Activated naive CD8-positive, alpha-beta T cell (primary cell): ENCODE measurements around the gene MBP.

Source experiments
- H3K27ac Mint-ChIP-seq: one replicate; pipeline ENCODE4 v1.8.0; 2021; ENCODE audit warnings: mixed read lengths
- H3K27me3 Mint-ChIP-seq: one replicate; pipeline ENCODE4 v1.8.0; 2021; ENCODE audit warnings: mixed read lengths
- H3K36me3 Mint-ChIP-seq: one replicate; pipeline ENCODE4 v1.8.0; 2021; ENCODE audit warnings: mixed read lengths
- H3K4me1 Mint-ChIP-seq: one replicate; pipeline ENCODE4 v1.8.0; 2021; ENCODE audit warnings: low read depth, mixed read lengths
- H3K4me3 Mint-ChIP-seq: one replicate; pipeline ENCODE4 v1.8.0; 2021; ENCODE audit warnings: mild to moderate bottlenecking, mixed read lengths
- H3K9me3 Mint-ChIP-seq: one replicate; pipeline ENCODE4 v1.8.0; 2021; ENCODE audit warnings: low read depth, mixed read lengths

The MBP gene

GRCh38 chr18:77116201-77117080, 16.1 kb downstream of the MBP start:
- H3K36me3 Mint-ChIP-seq = peaks cover 12% of the 10 kb centered on the region
- no peaks in the 10 kb centered on the region for H3K9me3 Mint-ChIP-seq
- no peak overlapping the region for H3K4me3 Mint-ChIP-seq
- H3K4me1 Mint-ChIP-seq = peaks cover 77% of the 10 kb centered on the region
- peak overlapping the region; percentile 89 for H3K27ac Mint-ChIP-seq
- no peaks in the 10 kb centered on the region for H3K27me3 Mint-ChIP-seq

DNA sequence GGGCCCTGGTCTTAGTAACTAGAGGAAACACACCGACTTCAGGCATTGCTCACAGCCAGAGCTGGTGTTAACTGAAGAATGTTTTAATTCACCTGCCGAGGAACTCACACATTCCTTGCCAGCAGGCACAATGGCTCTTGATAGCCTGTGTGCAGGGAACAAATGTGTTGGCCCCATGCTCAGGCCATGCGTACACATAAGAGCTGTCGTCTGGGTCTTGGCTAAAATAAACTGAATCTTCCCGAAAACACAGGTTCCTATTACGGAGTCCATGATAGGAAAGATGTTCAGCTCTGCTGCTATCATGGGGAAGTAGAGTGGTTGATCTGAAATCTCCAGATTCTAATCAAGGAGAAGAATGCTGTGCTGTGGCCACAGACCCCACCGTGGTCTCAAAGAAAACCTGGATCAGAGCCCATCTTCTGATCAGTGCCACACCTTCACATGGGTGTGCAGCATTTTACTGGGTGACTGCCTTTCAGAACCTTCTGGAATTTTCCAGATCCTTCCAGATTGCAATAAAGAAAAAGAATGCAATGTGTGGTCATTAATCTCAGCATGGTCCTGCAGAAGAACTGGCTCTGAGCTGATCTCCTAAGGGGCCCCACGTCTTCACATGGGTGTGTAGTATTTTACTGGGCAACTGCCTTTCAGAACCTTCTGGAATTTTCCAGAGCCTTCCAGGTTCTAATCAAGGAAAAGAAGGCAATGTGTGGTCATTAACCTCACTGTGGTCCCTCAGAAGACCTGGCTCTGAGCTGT, 17.2 kb downstream of the MBP start:
- peaks cover 13% of the 10 kb centered on the region for H3K36me3 Mint-ChIP-seq
- peaks cover 75% of the 10 kb centered on the region for H3K4me1 Mint-ChIP-seq
- H3K27ac Mint-ChIP-seq = peak overlapping the region; percentile 81
- no peaks in the 10 kb centered on the region for H3K27me3 Mint-ChIP-seq
- no peaks in the 10 kb centered on the region for H3K9me3 Mint-ChIP-seq
- peak overlapping the region; percentile 12 for H3K4me3 Mint-ChIP-seq

GRCh38 chr18:77114415-77115191, 18.0 kb downstream of the MBP start:
- Mint-ChIP-seq H3K9me3 (no peaks in the 10 kb centered on the region), H3K27me3 (no peaks in the 10 kb centered on the region), H3K36me3 (peaks cover 13% of the 10 kb centered on the region), H3K27ac (peak overlapping the region; percentile 81), H3K4me3 (peak overlapping the region; percentile 23), H3K4me1 (peaks cover 78% of the 10 kb centered on the region)

DNA sequence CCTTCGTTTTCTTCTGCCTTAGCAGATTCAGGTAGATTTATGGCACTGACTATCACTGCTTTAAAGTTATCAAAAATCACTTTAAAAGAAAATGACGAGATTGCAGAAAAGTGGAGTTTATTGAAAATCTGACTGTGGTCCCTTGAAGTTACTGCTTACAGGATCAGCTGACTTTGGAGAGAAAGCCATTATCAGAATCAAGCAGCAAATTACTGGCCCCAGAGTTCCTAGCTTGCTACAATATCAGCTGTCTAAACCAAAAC, 18.5 kb downstream of the MBP start:
- H3K27me3 Mint-ChIP-seq = no peaks in the 10 kb centered on the region
- no peaks in the 10 kb centered on the region for H3K9me3 Mint-ChIP-seq
- peak overlapping the region; percentile 77 for H3K27ac Mint-ChIP-seq
- H3K4me3 Mint-ChIP-seq = peak overlapping the region; percentile 23
- peaks cover 78% of the 10 kb centered on the region for H3K4me1 Mint-ChIP-seq
- peaks cover 14% of the 10 kb centered on the region for H3K36me3 Mint-ChIP-seq

DNA sequence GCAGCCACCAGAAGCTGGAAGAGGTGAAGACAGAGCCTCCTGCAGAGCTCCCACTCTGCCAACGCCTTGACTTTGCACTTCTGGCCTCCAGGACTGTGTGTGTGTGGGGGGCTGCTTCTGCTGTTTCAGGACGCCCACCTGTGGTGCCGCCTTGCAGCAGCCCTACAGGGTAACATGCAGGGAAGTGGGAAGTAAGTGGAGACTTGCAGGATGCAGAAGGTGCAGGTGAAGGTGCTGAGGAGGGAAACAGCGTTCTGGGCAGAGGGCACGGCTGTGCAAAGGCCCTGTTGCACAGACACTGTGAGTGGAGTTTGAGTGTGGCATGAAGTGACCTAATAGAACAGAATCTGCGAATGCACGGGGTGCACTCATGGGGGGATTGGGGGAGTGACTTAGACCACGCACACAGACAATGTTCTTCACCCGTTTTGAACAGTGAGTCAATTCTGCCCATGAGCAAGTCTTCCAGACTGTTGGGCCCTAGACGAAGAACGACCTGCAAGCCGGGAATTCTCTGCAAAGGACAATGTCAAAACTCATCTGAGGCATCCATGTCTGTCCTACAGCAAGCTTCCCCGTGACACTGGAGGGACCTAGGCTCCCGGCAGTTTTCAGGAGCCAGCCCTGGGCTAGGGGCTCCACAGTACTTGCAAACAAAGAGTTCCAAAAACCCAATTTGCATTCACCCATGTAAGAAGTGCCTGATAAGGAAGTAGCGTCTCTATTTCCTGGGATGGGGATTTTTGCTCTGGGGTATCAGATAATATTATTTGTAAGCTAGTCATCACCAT, 19.0 kb downstream of the MBP start:
- Mint-ChIP-seq H3K36me3 (peaks cover 15% of the 10 kb centered on the region), H3K27me3 (no peaks in the 10 kb centered on the region), H3K27ac (peak overlapping the region; percentile 77), H3K4me1 (peaks cover 79% of the 10 kb centered on the region), H3K9me3 (no peaks in the 10 kb centered on the region), H3K4me3 (no peak overlapping the region)

- H3K4me1 Mint-ChIP-seq = peaks cover 87% of the 10 kb centered on the region
- H3K9me3 Mint-ChIP-seq = no peaks in the 10 kb centered on the region
- H3K36me3 Mint-ChIP-seq = peaks cover 15% of the 10 kb centered on the region
- H3K4me3 Mint-ChIP-seq = no peak overlapping the region
- H3K27ac Mint-ChIP-seq = peak overlapping the region; percentile 88
- no peaks in the 10 kb centered on the region for H3K27me3 Mint-ChIP-seq
Observed at GRCh38 chr18:77112747-77113092, 19.9 kb downstream of the MBP start.

- Mint-ChIP-seq H3K4me3 (peak overlapping the region; percentile 8), H3K36me3 (peaks cover 15% of the 10 kb centered on the region), H3K27me3 (no peaks in the 10 kb centered on the region), H3K4me1 (peaks cover 89% of the 10 kb centered on the region), H3K27ac (peak overlapping the region; percentile 88), H3K9me3 (no peaks in the 10 kb centered on the region)
Observed at GRCh38 chr18:77111951-77112746, 20.4 kb downstream of the MBP start.

DNA sequence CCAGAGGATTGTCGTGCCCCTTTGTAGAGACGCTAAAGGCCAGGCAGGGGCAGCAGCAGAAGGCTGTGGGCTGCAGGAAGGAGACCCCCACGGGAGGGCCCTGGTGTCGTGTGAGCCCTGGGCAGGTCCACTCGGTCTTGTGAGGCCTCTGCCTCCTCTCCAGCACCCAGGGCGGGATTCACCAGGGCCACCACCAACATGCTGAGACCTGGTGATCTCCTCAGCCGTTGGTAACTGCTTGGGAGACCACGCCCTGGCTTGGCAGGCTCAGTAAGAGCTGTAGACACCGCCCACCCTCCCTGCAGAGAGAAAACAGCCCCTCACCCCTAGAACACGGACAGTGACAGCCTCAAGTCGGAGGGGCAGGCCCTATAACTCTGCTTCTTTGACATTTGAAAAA, 21.1 kb downstream of the MBP start:
- Mint-ChIP-seq H3K4me1 (peaks cover 89% of the 10 kb centered on the region), H3K36me3 (peaks cover 19% of the 10 kb centered on the region), H3K27ac (peak overlapping the region; percentile 84), H3K27me3 (no peaks in the 10 kb centered on the region), H3K4me3 (no peak overlapping the region), H3K9me3 (peaks cover 4% of the 10 kb centered on the region)

- no peak overlapping the region for H3K4me3 Mint-ChIP-seq
- H3K4me1 Mint-ChIP-seq = peaks cover 90% of the 10 kb centered on the region
- no peaks in the 10 kb centered on the region for H3K27me3 Mint-ChIP-seq
- H3K9me3 Mint-ChIP-seq = peaks cover 4% of the 10 kb centered on the region
- peak overlapping the region; percentile 41 for H3K27ac Mint-ChIP-seq
- peaks cover 19% of the 10 kb centered on the region for H3K36me3 Mint-ChIP-seq
Observed at GRCh38 chr18:77110936-77111335, 21.6 kb downstream of the MBP start.

DNA sequence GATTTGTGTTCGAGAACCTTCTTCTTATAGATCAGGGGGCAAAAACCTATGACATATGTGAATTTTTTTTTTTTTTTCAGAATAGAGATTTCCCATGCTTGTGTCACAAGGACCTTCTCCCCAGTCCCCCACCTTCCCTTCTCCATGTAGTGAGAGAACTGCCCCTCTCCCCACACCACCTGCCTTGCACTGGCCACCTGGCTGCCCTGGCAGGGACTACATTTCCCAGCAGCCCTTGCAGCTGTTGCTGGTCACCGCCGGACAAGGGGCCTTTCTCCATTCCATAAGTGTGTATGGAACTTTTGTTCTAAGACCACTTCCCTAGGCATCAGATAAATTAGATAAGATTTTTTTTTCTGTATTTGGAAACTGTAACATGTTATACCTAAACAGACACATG, 22.2 kb downstream of the MBP start:
- Mint-ChIP-seq H3K36me3 (peaks cover 23% of the 10 kb centered on the region), H3K4me3 (no peak overlapping the region), H3K27ac (peak overlapping the region; percentile 84)

DNA sequence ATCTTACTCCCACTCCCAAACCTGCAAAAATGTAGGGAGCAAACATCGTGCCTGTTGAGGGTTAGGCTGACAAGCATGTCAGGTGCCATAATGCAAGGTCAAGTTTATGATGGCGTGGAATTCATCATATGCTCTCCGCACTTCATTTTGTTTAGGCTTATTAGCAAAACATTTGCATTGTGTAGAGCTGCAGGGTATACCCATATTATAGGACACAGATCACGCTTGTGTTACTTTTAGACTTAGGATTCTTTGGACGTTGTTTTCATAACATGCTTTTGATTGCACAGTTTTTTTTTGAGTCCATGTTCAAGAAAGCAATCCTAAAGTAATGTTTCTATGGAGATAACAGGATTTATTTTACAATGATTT, 22.9 kb downstream of the MBP start:
- H3K4me3 Mint-ChIP-seq = no peak overlapping the region
- H3K36me3 Mint-ChIP-seq = peaks cover 27% of the 10 kb centered on the region
- H3K4me1 Mint-ChIP-seq = peaks cover 92% of the 10 kb centered on the region
- peak overlapping the region; percentile 84 for H3K27ac Mint-ChIP-seq
- peaks cover 10% of the 10 kb centered on the region for H3K9me3 Mint-ChIP-seq
- H3K27me3 Mint-ChIP-seq = no peaks in the 10 kb centered on the region

More for the DNA sequence above, 22.2 kb downstream of the MBP start:
- Mint-ChIP-seq H3K4me1 (peaks cover 92% of the 10 kb centered on the region), H3K9me3 (peaks cover 7% of the 10 kb centered on the region), H3K27me3 (no peaks in the 10 kb centered on the region)

DNA sequence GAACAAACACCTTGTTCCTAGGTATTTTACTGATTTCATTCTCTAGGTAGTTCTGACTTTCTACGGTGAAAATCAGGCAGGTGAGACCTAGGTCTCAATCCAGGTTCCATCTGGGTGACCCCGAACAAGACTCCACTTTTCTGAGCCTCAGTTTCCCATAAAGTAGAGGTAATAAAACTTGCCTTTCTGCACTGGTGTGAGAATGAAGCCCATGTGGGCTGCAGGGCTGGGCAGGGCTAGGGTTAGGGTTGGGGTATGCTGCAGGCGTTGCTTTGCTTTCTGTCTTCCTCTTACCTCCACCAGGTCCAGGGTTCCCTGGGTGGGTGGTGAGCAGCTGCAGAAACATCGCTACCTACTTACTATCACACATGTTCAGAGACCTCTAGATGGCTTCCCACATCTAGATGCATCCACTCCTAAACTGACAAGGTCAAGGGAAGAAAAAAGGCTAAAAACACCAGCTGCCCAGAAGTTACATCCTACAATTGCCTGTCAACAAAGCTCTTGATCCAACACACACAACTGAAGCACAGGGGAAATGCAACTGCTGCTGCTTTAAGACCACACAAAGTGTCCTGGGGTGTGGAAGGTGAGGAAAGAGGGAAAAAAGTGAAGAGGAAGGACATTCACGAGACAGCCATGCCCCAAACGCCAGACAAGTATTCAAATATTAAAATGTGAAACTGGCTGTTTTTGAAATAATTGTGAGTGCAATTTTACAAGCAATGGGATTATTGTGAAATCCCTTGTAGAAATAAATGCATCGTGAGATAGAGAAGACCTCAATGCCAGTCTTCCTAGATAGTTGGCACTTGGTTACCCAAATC, 23.5 kb downstream of the MBP start:
- peaks cover 10% of the 10 kb centered on the region for H3K9me3 Mint-ChIP-seq
- peak overlapping the region; percentile 36 for H3K4me3 Mint-ChIP-seq
- H3K36me3 Mint-ChIP-seq = peaks cover 26% of the 10 kb centered on the region
- H3K27ac Mint-ChIP-seq = peak overlapping the region; percentile 88
- H3K27me3 Mint-ChIP-seq = no peaks in the 10 kb centered on the region
- H3K4me1 Mint-ChIP-seq = peaks cover 91% of the 10 kb centered on the region

DNA sequence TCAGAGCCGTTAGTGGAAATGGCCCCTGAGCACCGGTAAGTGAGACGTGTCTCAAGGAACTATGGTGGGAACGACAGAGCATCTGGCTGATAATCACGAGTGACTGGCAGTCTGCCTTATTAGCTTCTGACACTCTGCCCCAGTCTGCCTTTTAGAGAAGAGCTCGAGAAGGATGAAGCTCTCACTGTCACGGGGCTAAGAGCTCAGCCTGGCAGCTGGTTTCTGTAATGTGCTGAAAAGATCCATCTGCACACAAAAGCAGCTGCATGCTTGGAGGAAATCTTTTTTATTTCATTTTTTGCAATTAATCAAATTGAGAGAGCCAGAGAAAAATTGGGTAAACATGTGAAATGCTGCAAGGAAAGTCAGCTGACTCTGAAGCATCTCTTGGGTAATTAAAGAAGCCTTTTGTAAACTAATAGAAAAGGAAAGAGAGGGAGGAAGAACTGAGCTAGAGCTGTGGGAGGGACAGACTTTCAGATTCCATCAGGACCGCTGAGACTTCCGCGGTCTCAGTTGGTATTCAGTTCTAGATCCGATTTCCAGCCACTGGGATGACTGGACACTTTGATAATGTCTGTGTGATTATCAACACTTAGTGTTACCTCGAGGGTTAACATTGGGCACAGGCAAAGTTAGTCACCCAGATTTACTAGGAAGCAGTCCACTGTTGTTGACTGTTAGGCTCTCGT, 24.4 kb downstream of the MBP start:
- peak overlapping the region; percentile 50 for H3K4me3 Mint-ChIP-seq
- peaks cover 93% of the 10 kb centered on the region for H3K4me1 Mint-ChIP-seq
- H3K27ac Mint-ChIP-seq = peak overlapping the region; percentile 88
- no peaks in the 10 kb centered on the region for H3K27me3 Mint-ChIP-seq
- H3K9me3 Mint-ChIP-seq = peaks cover 10% of the 10 kb centered on the region
- H3K36me3 Mint-ChIP-seq = peaks cover 29% of the 10 kb centered on the region
